GM18868 (cell line): ENCODE results near the gene CABLES1.
"Not testable (repeated sequence)": the region's sequence is repeated elsewhere in the genome, so short reads cannot be mapped to it uniquely, and the experiment has no call there.

Source experiments
- ATAC-seq: cut with Tn5 transposase; IDR thresholded peaks from one replicate; pipeline ENCODE4 v1.9.1; 2021; ENCODE audit warnings: mild to moderate bottlenecking, moderate library complexity; ENCODE audit not compliant: unreplicated experiment

Gene CABLES1

GRCh38 chr18:23281626-23282436 is 146.5 kb downstream of the CABLES1 start:
- ATAC-seq = no peak

- no peak for ATAC-seq
Measured at GRCh38 chr18:23282437-23282781, 147.1 kb downstream of the CABLES1 start.

DNA sequence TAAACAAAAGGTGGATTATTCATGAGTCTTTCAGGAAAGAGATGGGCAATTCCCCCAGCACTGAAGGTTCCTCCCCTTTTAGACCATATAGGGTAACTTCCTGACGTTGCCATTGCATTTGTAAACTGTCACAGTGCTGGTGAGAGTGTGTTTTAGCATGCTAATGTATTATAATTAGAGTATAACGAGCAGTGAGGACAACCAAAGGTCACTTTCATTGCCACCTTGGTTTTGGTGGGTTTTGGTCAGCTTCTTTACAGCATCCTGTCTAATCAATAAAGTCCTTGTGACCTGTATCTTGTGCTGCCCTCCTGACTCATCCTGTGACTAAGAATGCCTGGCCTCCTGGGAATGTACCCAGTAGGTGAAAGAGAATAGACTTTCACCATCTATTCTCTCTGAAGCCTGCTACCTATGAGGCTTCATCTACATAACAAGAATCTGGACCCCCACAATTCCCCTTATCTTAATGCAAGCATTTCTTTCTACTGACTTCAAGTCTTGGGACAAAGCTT is 148.7 kb downstream of the CABLES1 start:
- peak; percentile 90 for ATAC-seq

GRCh38 chr18:23284629-23285028 is 149.3 kb downstream of the CABLES1 start:
- ATAC-seq = peak; percentile 24

DNA sequence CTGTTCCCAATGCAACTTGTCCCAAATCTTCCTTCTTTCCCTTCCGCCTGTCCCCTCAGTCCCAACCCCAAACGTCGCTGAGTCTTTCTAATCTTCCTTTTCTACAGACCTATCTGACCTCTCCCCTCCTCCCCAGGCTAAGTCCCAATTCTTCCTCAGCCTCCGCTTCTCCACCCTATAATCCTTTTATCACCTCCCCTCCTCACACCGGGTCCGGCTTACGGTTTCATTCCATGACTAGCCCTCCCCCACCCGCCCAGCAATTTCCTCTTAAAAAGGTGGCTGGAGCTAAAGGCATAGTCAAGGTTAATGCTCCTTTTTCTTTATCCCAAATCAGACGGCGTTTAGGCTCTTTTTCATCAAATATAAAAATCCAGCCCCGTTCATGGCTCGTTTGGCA is 150.3 kb downstream of the CABLES1 start:
- ATAC-seq = not testable (repeated sequence)

GRCh38 chr18:23291456-23292205 is 156.3 kb downstream of the CABLES1 start:
- no peak for ATAC-seq

DNA sequence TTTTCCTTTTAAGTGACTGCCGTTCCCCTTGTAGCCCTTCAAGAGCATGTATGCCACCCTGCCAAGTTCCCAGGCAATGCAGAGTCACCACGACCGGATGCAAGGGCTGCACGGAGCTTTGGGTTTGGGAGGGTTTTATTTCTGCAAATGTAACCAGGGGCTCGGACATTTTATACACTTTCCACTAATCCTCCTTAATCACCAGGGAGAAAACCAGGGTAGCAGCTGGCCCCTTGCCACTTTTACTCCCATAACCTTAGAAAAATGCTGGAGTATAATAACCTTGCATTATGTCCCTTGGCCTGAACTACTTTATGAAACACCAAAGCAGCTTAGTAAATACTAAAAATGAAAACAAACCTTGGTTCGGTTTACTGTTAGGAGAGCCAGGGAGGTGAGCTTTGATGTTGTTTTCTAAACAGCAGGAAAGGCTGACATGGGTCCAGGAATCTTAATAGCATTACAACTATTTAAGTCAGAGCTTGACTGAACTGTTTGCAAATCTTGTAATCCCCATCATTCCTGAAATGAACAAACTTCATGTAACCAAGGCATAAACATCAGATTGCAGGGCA is 165.0 kb downstream of the CABLES1 start:
- ATAC-seq = no peak

DNA sequence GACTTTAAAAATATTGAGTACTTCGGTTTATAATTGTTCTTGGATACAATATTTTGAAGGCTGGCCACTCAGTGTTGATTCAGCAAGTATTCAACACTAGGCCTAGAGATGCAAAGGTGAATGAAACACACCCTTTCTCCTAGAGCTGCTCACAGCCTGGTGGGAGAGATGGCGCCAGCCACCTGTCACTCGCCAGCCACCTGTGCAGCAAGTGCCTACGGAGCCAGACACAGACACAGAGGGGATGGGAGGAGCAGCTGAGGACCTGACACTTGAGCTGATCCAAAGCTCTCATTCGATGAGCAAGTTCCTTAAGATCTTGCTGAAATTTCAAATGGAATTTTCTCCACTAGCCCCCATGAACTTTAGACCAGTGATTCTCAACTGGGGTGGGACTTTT is 166.7 kb downstream of the CABLES1 start:
- no peak for ATAC-seq

DNA sequence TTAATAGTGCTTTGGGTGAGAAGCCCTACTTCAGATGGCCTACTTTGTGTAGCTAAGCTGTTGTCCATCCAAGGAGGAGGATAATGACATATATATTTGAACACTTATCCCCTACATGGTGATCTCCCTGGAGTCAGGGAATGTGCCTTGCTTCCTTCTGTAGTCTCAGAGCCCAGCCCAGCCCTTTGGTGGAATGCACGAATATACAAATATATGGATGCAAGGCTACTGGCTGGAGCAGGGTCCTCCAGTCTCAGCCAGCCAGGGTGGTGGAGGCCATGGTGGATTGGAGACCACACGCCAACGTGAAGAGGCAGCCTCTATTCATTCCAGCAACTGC is 167.2 kb downstream of the CABLES1 start:
- no peak for ATAC-seq

GRCh38 chr18:23302851-23303527 is 167.7 kb downstream of the CABLES1 start:
- no peak for ATAC-seq

GRCh38 chr18:23306822-23307221 is 171.5 kb downstream of the CABLES1 start:
- ATAC-seq = peak; percentile 49

GRCh38 chr18:23307567-23308295 is 172.4 kb downstream of the CABLES1 start:
- ATAC-seq = no peak
